Parathyroid adenoma (tissue), 2 donors: ENCODE results near the gene FOXC1.

Source experiments
- H2AFZ ChIP-seq: fragments of 300-600 bp; sonication (generic); one replicate; pipeline ENCODE4 v1.7.0; 2017; ENCODE audit warnings: antibody characterized with exemption, mild to moderate bottlenecking
- H3K27ac ChIP-seq: fragments of 300-600 bp; sonication (generic); one replicate; pipeline ENCODE4 v1.7.0; 2017
- H3K27me3 ChIP-seq: fragments of 300-600 bp; sonication (generic); one replicate; pipeline ENCODE4 v1.7.0; 2017; ENCODE audit warnings: low read length; ENCODE audit not compliant: control insufficient read depth, insufficient read depth
- H3K36me3 ChIP-seq: fragments of 300-600 bp; sonication (generic); one replicate; pipeline ENCODE4 v1.7.0; 2017; ENCODE audit warnings: low read length; ENCODE audit not compliant: control insufficient read depth, insufficient read depth
- H3K4me1 ChIP-seq: fragments of 300-600 bp; sonication (generic); one replicate; pipeline ENCODE4 v1.7.0; 2017; ENCODE audit warnings: control low read depth
- H3K4me2 ChIP-seq: fragments of 300-600 bp; sonication (generic); one replicate; pipeline ENCODE4 v1.7.0; 2017; ENCODE audit warnings: low read length
- H3K4me3 ChIP-seq: fragments of 300-600 bp; sonication (generic); one replicate; pipeline ENCODE4 v1.7.0; 2017; ENCODE audit warnings: low read depth, low read length
- H3K79me2 ChIP-seq: fragments of 300-600 bp; sonication (generic); one replicate; pipeline ENCODE4 v1.7.0; 2017; ENCODE audit warnings: control low read depth
- H3K9ac ChIP-seq: fragments of 300-600 bp; sonication (generic); one replicate; pipeline ENCODE4 v1.7.0; 2017; ENCODE audit warnings: mild to moderate bottlenecking
- H3K9me3 ChIP-seq: fragments of 300-600 bp; sonication (generic); one replicate; pipeline ENCODE4 v1.7.0; 2017; ENCODE audit warnings: low read length; ENCODE audit not compliant: control insufficient read depth
- CTCF ChIP-seq: fragments of 300-600 bp; sonication (generic); IDR thresholded peaks from one replicate; pipeline ENCODE4 v1.7.0; 2017; ENCODE audit warnings: antibody characterized with exemption, mild to moderate bottlenecking
- donor health status: primary hyperparathyroidism.

The FOXC1 gene

GRCh38 chr6:1612974-1613306 lies 3.2 kb downstream of the FOXC1 start:
- no peak overlapping the region for H3K4me3 ChIP-seq
- H3K4me2 ChIP-seq, result no peak overlapping the region
- no peaks in the 10 kb centered on the region for H3K79me2 ChIP-seq
- no peak for TF ChIP-seq CTCF
- no peak overlapping the region for H2AFZ ChIP-seq
- H3K27ac ChIP-seq, result no peak overlapping the region
- no peaks in the 10 kb centered on the region for H3K4me1 ChIP-seq
- no peak overlapping the region for H3K9ac ChIP-seq
- no peaks in the 10 kb centered on the region for H3K36me3 ChIP-seq
- H3K9me3 ChIP-seq, result no peaks in the 10 kb centered on the region
- H3K27me3 ChIP-seq, result peaks cover 11% of the 10 kb centered on the region

GRCh38 chr6:1613346-1613687 lies 3.6 kb downstream of the FOXC1 start:
- Histone ChIP-seq H3K9ac (no peak overlapping the region), H3K27ac (no peak overlapping the region), H3K4me3 (no peak overlapping the region), H3K36me3 (no peaks in the 10 kb centered on the region), H3K4me2 (no peak overlapping the region), H3K27me3 (peaks cover 10% of the 10 kb centered on the region), H3K4me1 (no peaks in the 10 kb centered on the region), H3K79me2 (no peaks in the 10 kb centered on the region), H3K9me3 (no peaks in the 10 kb centered on the region), H2AFZ (no peak overlapping the region)
- no peak for TF ChIP-seq CTCF

- no peak for TF ChIP-seq CTCF
- H3K27me3 ChIP-seq, result peaks cover 5% of the 10 kb centered on the region
- H3K9me3 ChIP-seq, result no peaks in the 10 kb centered on the region
- no peaks in the 10 kb centered on the region for H3K4me1 ChIP-seq
- H3K9ac ChIP-seq, result no peak overlapping the region
- peak overlapping the region; percentile 31 for H3K4me2 ChIP-seq
- peak overlapping the region; percentile 36 for H3K4me3 ChIP-seq
- no peaks in the 10 kb centered on the region for H3K36me3 ChIP-seq
- H3K79me2 ChIP-seq, result no peaks in the 10 kb centered on the region
- no peak overlapping the region for H3K27ac ChIP-seq
- H2AFZ ChIP-seq, result no peak overlapping the region
Measured at GRCh38 chr6:1613688-1614447, 4.2 kb downstream of the FOXC1 start.

- no peak overlapping the region for H3K4me3 ChIP-seq
- H3K4me2 ChIP-seq, result peak overlapping the region; percentile 31
- no peak overlapping the region for H3K27ac ChIP-seq
- H3K27me3 ChIP-seq, result peaks cover 5% of the 10 kb centered on the region
- no peak overlapping the region for H2AFZ ChIP-seq
- TF ChIP-seq CTCF, result no peak
- H3K79me2 ChIP-seq, result no peaks in the 10 kb centered on the region
- H3K9ac ChIP-seq, result no peak overlapping the region
- H3K4me1 ChIP-seq, result no peaks in the 10 kb centered on the region
- no peaks in the 10 kb centered on the region for H3K9me3 ChIP-seq
- H3K36me3 ChIP-seq, result no peaks in the 10 kb centered on the region
Measured at GRCh38 chr6:1614448-1615150, 4.9 kb downstream of the FOXC1 start.
